ENCODE results near the gene DNLZ.

DNA sequence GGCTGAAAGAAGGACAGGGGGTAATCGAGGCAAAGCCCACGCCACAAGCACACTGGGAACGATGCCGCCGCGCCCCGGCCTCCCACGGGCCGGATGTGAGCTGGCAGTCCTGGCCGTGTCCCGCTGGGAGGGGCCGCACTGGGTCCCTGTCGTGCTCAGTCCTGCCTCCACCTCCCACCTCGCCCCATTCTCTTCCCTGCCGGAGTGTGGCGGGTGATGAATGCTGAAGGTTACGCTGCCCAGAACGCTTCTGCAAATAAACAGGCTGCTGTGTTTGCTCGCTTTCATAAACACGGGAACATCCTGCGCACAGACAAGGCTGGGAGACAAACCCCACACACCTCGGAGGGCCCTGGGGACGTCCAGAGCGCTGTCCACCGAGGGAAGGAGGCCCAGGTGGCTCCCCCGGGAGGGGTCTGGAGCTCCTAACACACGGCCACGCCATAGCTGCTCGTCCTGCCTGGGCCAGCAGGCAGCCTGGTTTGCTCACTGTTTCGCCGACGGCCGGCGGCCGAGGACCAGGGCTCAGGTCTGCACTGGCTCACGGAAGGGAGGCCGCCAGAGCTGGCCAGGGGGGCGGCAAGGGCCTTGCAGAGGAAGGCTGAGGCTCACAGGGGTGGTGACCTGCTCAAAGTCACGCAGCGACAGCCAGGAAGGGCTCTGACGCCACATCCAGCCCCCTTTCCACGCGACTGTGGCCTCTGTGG is 2.3 kb downstream of the DNLZ start:
- TF ChIP-seq GABPA (IDR thresholded peaks at IDR 0.05; ENCODE audit: low read depth) (no peak), JUND (IDR thresholded peaks at IDR 0.05) (no peak)

Measured in SK-N-SH (cell line).